Cardiac muscle cell (in vitro differentiated cells and primary cell): Measurements from ENCODE around the gene APBA2. TPM values are rescaled to one million over a fixed set of nuclear protein-coding genes. Genes with fewer than 3 reads are reported as not detected.

Experiments used
- DNase-seq, 2 donors: peaks; one replicate each; pipeline versions ENCODE4 v3.0.0 to v3.0.0-alpha.2; 2010 to 2017; ENCODE audit warnings: low read depth in 1 of 2, low spot score in 1 of 2
- H3K27ac ChIP-seq: fragments of 200-600 bp; sonication (generic); 2 replicates; pipeline ENCODE4 v1.5.1; 2016
- H3K27me3 ChIP-seq: fragments of 200-600 bp; sonication (generic); 2 replicates; pipeline ENCODE4 v1.6.0; 2016; ENCODE audit warnings: control low read depth
- H3K36me3 ChIP-seq: fragments of 200-600 bp; sonication (generic); 2 replicates; pipeline ENCODE4 v1.5.1; 2016; ENCODE audit warnings: control low read depth
- H3K4me1 ChIP-seq: fragments of 200-600 bp; sonication (generic); 2 replicates; pipeline ENCODE4 v1.8.1; 2017; ENCODE audit warnings: low read depth, mild to moderate bottlenecking, mixed run types
- H3K4me3 ChIP-seq: fragments of 200-600 bp; sonication (generic); 2 replicates; pipeline ENCODE4 v1.5.1; 2016; ENCODE audit warnings: mild to moderate bottlenecking
- H3K9me3 ChIP-seq: fragments of 200-600 bp; sonication (generic); 2 replicates; pipeline ENCODE4 v1.5.1; 2017; ENCODE audit warnings: low read depth, mild to moderate bottlenecking, control low read depth
- CTCF ChIP-seq: IDR thresholded peaks from 2 replicates; pipeline ENCODE4 v1.5.1; 2012; ENCODE audit warnings: low read depth, mild to moderate bottlenecking, low read length
- polyA plus RNA-seq: library from polyadenylated mRNA; unstranded; fragments of >200 nt; fragmentation: Nextera tagmentation; extraction: Ambion mirVana; gene quantifications from 2 replicates; pipeline ENCODE4 v1.2.1, GENCODE V29; 2016
- total RNA-seq: library from RNA; depleted of rRNA; stranded (reverse); fragments of >200 nt; gene quantifications from 2 replicates; pipeline ENCODE4 v1.2.3, GENCODE V29; 2016

The APBA2 gene
- total and polyA plus RNA-seq, 2 experiments from 2014 or later = 20.5 to 33.2 TPM

DNA sequence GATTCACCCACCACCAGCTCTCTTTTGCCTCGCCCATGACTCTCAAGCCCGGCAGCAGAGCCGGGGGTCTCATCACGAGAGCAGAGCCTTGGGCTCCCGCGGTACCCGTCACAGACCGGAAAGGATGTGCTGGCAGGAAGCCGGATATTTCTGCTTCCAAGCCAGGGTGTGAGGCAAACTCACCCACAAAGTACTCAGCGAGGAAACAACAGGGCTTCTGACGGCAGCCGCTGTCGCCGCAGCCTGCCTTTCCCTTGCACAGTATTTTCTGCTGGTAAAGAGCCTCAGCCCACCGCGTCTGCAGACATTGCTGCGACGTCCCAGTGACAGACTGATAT is 263.9 kb downstream of the APBA2 start:
- H3K27me3 ChIP-seq = no peaks in the 10 kb centered on the region
- H3K27ac ChIP-seq = no peak overlapping the region
- H3K4me1 ChIP-seq = no peaks in the 10 kb centered on the region
- DNase-seq = no peak
- TF ChIP-seq CTCF = no peak
- H3K36me3 ChIP-seq = no peaks in the 10 kb centered on the region
- no peaks in the 10 kb centered on the region for H3K9me3 ChIP-seq
- no peak overlapping the region for H3K4me3 ChIP-seq

DNA sequence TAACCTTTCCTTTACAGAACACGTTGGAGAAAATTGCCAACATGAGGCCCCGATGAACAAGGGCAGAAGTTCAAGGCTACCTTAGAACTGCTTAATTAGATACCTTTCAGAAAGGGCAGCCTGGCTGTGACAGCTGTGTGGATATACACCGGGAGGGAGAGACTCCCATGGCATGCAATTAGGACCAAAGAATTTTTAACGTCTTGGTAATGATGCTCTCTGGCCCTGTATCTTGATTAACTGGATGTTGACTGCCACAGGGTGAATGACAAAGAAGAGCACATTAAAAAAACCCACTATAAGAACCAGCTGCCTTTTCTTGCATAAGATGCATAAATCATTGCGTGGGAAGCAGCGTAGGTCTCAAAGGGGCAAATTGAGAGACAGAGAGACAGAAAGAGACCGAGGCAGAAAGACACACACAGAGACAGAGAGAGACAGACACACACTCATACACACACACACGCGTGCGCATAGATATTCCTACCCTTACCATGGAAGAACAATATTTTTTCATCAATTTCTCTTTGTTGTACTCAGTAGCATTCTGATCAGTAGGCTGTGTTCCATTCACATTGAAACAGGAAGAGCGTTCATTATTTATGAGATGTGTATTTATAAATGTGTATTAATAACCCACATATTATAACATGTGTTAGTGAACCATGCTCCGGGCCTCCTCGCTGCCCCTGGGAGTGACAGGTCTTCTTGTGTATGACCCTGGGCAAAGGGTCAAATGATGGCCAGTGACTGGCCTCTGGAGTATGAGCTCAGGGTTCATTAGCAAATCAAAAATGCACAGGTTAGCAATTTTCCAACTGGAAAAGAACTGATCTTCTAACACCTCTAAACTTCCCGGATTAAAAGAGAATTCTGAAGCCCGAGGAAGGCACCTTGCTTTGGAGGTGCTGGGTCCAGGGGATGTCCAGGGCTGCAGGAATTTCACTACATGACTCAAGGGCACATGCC is 265.0 kb downstream of the APBA2 start:
- no peaks in the 10 kb centered on the region for H3K27me3 ChIP-seq
- H3K9me3 ChIP-seq = no peaks in the 10 kb centered on the region
- no peak overlapping the region for H3K4me3 ChIP-seq

DNA sequence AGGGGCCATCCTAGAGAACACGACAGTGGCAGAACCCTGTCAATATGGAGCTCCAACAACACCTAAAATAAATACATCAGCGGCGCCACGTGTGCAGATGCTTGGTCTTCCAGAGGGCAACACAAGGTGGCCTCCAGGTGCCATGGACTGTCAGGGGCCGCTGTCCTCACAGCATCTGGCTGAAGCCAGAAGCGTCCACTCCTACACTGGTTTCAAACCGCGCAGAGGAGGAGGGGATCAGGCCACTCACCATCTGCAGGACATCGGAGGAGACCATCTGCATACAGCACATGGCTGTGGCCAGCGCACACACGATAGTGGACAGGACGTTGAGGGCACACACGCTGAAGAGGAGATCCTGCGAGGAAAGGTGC is 265.7 kb downstream of the APBA2 start:
- Histone ChIP-seq H3K27me3 (no peaks in the 10 kb centered on the region), H3K4me3 (no peak overlapping the region), H3K36me3 (no peaks in the 10 kb centered on the region), H3K27ac (no peak overlapping the region), H3K9me3 (no peaks in the 10 kb centered on the region), H3K4me1 (no peaks in the 10 kb centered on the region)
- TF ChIP-seq CTCF = no peak
- DNase-seq = no peak

More for the DNA sequence above, 265.0 kb downstream of the APBA2 start:
- TF ChIP-seq CTCF = no peak
- DNase-seq = no peak
- Histone ChIP-seq H3K27ac (no peak overlapping the region), H3K4me1 (no peaks in the 10 kb centered on the region), H3K36me3 (no peaks in the 10 kb centered on the region)

DNA sequence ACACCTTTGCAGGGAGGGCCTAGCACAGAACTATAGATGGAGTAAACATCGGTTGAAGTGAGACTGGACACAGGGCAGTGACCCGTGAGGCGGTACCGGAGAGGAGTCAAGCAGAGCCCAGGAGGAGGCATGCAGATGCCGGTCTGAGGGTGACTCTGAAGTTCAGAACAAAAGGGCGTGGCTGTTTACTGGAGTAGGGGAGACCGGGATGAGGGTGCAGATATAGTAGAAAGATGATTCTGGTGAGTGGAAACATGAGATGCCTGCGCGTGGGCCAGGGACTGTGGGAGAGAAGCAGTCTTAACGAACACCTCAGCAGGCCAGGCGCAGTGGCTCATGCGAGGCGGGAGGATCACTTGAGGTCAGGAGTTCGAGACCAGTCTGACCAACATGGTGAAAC is 270.7 kb downstream of the APBA2 start:
- H3K27ac ChIP-seq = no peak overlapping the region
- TF ChIP-seq CTCF = no peak
- H3K27me3 ChIP-seq = no peaks in the 10 kb centered on the region
- DNase-seq = no peak
- no peaks in the 10 kb centered on the region for H3K9me3 ChIP-seq
- H3K4me3 ChIP-seq = no peak overlapping the region
- no peaks in the 10 kb centered on the region for H3K36me3 ChIP-seq
- no peaks in the 10 kb centered on the region for H3K4me1 ChIP-seq

DNA sequence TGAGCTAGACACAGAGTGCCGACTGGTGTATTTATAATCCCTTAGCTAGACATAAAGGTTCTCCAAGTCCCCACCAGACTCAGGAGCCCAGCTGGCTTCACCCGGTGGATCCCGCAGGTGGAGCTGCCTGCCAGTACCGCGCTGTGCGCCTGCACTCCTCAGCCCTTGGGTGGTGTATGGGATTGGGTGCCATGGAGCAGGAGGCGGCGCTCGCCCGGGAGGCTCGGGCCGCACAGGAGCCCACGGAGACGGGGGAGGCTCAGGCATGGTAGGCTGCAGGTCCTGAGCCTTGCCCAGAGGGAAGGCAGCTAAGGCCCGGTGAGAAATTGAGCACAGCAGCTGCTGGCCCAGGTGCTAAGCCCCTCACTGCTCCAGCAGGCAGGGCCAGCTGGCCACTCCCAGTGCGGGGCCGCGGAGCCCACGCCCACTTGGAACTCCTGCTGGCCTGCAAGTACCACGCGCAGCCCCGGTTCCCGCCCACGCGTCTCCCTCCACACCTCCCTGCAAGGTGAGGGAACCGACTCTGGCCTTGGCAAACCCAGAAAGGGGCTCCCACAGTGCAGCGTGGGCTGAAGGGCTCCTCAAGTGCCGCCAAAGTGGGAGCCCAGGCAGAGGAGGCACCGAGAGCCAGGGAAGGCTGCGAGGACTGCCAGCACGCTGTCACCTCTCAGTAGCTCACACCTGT is 274.1 kb downstream of the APBA2 start:
- no peaks in the 10 kb centered on the region for H3K9me3 ChIP-seq
- no peak for TF ChIP-seq CTCF
- no peak overlapping the region for H3K4me3 ChIP-seq
- H3K27ac ChIP-seq = no peak overlapping the region
- H3K27me3 ChIP-seq = no peaks in the 10 kb centered on the region
- no peaks in the 10 kb centered on the region for H3K4me1 ChIP-seq
- no peak for DNase-seq
- no peaks in the 10 kb centered on the region for H3K36me3 ChIP-seq
